Measurements from ENCODE around the gene ICA1.

Gene ICA1

GRCh38 chr7:8285155-8285554, 23.2 kb upstream of the ICA1 start:
- DNase-seq (ENCODE audit: low read depth in 1 of 2, low spot score in 1 of 2): no peak
- no peak for TF ChIP-seq JUND (IDR thresholded peaks at IDR 0.05; ENCODE audit: low read depth)
- in situ Hi-C loops (cut with HindIII; ENCODE audit: low pct_unique_long_range_greater_than_20kb, low sequenced_read_pairs): no loop called here

DNA sequence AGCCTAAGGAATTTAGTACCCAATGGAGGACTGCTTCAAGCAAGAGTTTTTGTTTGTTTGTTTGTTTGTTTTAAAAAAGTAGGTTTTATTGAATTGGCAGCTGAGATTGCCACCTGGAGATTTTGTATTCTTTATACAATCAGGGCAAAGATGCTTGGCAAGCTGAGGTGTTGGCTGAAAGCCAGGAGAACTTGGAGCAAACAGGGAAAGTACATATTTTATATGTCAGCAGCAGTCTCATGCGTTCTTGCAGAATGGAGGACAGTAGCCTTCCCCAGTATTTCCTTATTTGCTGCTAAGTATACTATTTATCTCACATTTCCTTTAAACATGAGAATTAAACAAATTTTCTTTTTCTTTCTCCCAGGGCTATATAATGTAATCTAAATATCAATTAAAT, 22.6 kb upstream of the ICA1 start:
- in situ Hi-C loops (cut with HindIII; ENCODE audit: low pct_unique_long_range_greater_than_20kb, low sequenced_read_pairs): no loop called here
- no peak for TF ChIP-seq JUND (IDR thresholded peaks at IDR 0.05; ENCODE audit: low read depth)
- DNase-seq (ENCODE audit: low read depth in 1 of 2, low spot score in 1 of 2): peak in 1 of 2 experiments; percentile 70

GRCh38 chr7:8283968-8284367, 22.0 kb upstream of the ICA1 start:
- DNase-seq (ENCODE audit: low read depth in 1 of 2, low spot score in 1 of 2): no peak
- in situ Hi-C loops (cut with HindIII; ENCODE audit: low pct_unique_long_range_greater_than_20kb, low sequenced_read_pairs): no loop called here
- TF ChIP-seq JUND (IDR thresholded peaks at IDR 0.05; ENCODE audit: low read depth): no peak

GRCh38 chr7:8282871-8283270, 20.9 kb upstream of the ICA1 start:
- no peak for DNase-seq (ENCODE audit: low read depth in 1 of 2, low spot score in 1 of 2)
- in situ Hi-C loops (cut with HindIII; ENCODE audit: low pct_unique_long_range_greater_than_20kb, low sequenced_read_pairs): no loop called here
- no peak for TF ChIP-seq JUND (IDR thresholded peaks at IDR 0.05; ENCODE audit: low read depth)

DNA sequence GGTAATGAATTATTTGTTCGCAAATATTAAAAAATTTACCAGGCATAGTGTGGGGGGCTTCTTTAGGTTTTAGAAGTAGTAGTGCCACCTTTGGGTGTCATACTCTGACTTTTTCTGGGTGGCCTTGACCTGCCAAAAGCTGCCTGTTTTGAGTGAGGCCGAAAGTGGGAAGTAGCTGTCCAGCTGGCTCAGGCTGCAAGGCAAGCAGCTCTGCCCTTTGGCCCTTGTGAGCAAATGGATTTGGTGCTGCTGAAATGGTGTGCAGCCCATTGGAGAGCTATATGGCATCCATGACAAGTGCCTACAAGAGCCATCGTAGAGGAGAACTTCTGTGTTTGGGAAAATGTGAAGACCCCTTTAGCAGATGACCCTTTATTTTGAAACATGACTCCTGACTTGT, 20.2 kb upstream of the ICA1 start:
- TF ChIP-seq JUND (IDR thresholded peaks at IDR 0.05; ENCODE audit: low read depth): no peak
- in situ Hi-C loops (cut with HindIII; ENCODE audit: low pct_unique_long_range_greater_than_20kb, low sequenced_read_pairs): no loop called here
- DNase-seq (ENCODE audit: low read depth in 1 of 2, low spot score in 1 of 2): no peak

DNA sequence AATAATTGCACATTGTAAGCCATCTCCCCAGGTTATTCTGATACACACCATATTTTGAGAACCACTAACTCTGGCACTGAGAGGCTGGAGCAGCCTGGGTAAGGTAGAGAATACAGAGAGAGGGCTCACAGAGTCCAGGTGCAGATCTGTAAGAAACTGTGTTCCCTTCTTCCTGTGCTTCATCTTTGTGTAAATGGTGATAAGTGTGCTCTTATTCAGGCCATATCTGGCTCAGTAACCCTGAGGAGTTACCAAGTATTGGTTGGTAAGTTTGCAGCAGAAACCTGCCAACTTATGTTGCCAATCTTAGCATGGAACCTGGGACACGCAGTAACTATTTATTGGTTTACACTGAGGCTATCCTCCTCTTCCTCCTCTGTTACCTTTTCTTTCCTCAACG, 16.2 kb upstream of the ICA1 start:
- no peak for DNase-seq (ENCODE audit: low read depth in 1 of 2, low spot score in 1 of 2)
- in situ Hi-C loops (cut with HindIII; ENCODE audit: low pct_unique_long_range_greater_than_20kb, low sequenced_read_pairs): no loop called here
- TF ChIP-seq JUND (IDR thresholded peaks at IDR 0.05; ENCODE audit: low read depth): no peak

GRCh38 chr7:8277394-8277982, 15.5 kb upstream of the ICA1 start:
- no peak for TF ChIP-seq JUND (IDR thresholded peaks at IDR 0.05; ENCODE audit: low read depth)
- DNase-seq (ENCODE audit: low read depth in 1 of 2, low spot score in 1 of 2): no peak
- in situ Hi-C loops (cut with HindIII; ENCODE audit: low pct_unique_long_range_greater_than_20kb, low sequenced_read_pairs): no loop called here

- in situ Hi-C loops (cut with HindIII; ENCODE audit: low pct_unique_long_range_greater_than_20kb, low sequenced_read_pairs): no loop called here
- no peak for DNase-seq (ENCODE audit: low read depth in 1 of 2, low spot score in 1 of 2)
- no peak for TF ChIP-seq JUND (IDR thresholded peaks at IDR 0.05; ENCODE audit: low read depth)
Observed at GRCh38 chr7:8274589-8274988, 12.6 kb upstream of the ICA1 start.

DNA sequence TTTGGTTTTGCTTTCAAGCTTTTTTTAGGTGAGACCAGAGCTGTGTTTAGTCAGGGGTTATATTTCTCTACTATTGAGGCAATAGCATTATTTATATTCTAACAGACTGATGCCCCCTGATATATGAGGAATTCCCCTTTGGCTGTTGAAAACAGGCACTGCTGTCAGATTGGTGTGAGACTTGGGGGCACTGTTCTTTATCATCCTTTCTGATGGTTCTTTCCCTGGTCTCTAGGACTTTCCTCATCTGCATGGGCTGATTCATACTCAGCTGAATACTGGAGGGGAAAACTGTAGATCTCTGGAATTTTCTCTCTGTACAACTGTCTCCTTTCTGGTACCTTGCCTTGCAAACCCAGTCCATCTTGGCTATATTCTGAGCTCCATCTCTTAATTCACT, 10.0 kb upstream of the ICA1 start:
- no peak for TF ChIP-seq JUND (IDR thresholded peaks at IDR 0.05; ENCODE audit: low read depth)
- no peak for DNase-seq (ENCODE audit: low read depth in 1 of 2, low spot score in 1 of 2)
- in situ Hi-C loops (cut with HindIII; ENCODE audit: low pct_unique_long_range_greater_than_20kb, low sequenced_read_pairs): no loop called here

- no peak for TF ChIP-seq JUND (IDR thresholded peaks at IDR 0.05; ENCODE audit: low read depth)
- DNase-seq (ENCODE audit: low read depth in 1 of 2, low spot score in 1 of 2): no peak
- in situ Hi-C loops (cut with HindIII; ENCODE audit: low pct_unique_long_range_greater_than_20kb, low sequenced_read_pairs): no loop called here
Observed at GRCh38 chr7:8263048-8263447, 1.1 kb upstream of the ICA1 start.

GRCh38 chr7:8260871-8261694, 884 bp downstream of the ICA1 start:
- DNase-seq (ENCODE audit: low read depth in 1 of 2, low spot score in 1 of 2): peak; percentile 74
- in situ Hi-C loops (cut with HindIII; ENCODE audit: low pct_unique_long_range_greater_than_20kb, low sequenced_read_pairs): no loop called here
- 0 out of 2 replicates have a peak, but pooled peaks have one; percentile 48 for TF ChIP-seq JUND (IDR thresholded peaks at IDR 0.05; ENCODE audit: low read depth)

GRCh38 chr7:8259586-8260222, 2.3 kb downstream of the ICA1 start:
- in situ Hi-C loops (cut with HindIII; ENCODE audit: low pct_unique_long_range_greater_than_20kb, low sequenced_read_pairs): no loop called here
- DNase-seq (ENCODE audit: low read depth in 1 of 2, low spot score in 1 of 2): no peak
- TF ChIP-seq JUND (IDR thresholded peaks at IDR 0.05; ENCODE audit: low read depth): no peak

DNA sequence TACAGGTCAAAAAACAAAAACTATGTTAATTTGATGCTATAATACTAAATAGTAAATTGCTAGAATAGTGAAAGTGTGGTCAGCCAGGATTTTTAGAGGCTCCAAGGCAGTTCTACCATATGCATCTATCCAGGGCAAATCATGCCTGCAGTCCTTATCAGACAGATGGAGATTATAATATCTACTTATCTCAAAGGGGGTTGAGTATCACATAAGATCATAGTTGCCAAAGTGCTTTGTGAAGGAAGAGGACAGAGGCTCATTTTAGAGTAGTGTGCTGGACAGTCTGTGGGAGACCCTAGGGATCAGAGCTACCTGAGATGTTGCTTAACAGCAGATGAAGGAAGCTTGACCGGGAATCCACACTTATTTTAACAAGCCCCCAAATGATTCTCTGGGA, 3.2 kb downstream of the ICA1 start:
- DNase-seq (ENCODE audit: low read depth in 1 of 2, low spot score in 1 of 2): no peak
- in situ Hi-C loops (cut with HindIII; ENCODE audit: low pct_unique_long_range_greater_than_20kb, low sequenced_read_pairs): no loop called here
- TF ChIP-seq JUND (IDR thresholded peaks at IDR 0.05; ENCODE audit: low read depth): no peak
